ENCODE measurements around the gene IFT80. TPM values are rescaled to one million over a fixed set of nuclear protein-coding genes. Genes with fewer than 3 reads are reported as not detected.

Gene IFT80
- polyA plus RNA-seq, 1 experiment: 43.5 TPM

DNA sequence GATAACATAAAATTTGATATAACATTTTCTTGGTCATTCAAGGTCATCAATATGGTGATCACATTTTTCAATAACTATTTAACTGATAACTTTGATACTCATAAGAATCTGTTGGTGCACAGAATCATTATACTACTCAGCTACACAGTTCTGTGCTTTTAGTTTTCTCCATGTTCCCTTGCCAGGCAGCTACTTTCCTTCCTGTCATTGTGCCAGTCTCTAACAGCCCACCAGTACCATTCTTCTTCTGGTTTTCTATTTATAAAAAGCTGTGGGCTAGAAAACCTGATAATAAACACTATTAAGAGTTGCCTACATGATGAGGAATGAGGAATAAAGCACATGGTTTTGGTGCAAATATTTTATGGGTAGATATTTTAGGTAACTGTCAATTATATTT lies 96.2 kb downstream of the IFT80 start:
- Histone ChIP-seq H3K27me3 (ENCODE audit: control insufficient read depth, insufficient read depth, low read length) (no peaks in the 10 kb centered on the region), H3K9me3 (ENCODE audit: control insufficient read depth, insufficient read depth, low read length) (no peaks in the 10 kb centered on the region), H3K27ac (ENCODE audit: low read depth, low read length) (no peak overlapping the region), H3K4me3 (ENCODE audit: low read depth, low read length) (no peak overlapping the region)
- ChIA-PET POLR2A (no interaction called here), CTCF (no interaction called here)
- no peak for DNase-seq (ENCODE audit: low read depth, low spot score)
- TF ChIP-seq, protein P1, sequence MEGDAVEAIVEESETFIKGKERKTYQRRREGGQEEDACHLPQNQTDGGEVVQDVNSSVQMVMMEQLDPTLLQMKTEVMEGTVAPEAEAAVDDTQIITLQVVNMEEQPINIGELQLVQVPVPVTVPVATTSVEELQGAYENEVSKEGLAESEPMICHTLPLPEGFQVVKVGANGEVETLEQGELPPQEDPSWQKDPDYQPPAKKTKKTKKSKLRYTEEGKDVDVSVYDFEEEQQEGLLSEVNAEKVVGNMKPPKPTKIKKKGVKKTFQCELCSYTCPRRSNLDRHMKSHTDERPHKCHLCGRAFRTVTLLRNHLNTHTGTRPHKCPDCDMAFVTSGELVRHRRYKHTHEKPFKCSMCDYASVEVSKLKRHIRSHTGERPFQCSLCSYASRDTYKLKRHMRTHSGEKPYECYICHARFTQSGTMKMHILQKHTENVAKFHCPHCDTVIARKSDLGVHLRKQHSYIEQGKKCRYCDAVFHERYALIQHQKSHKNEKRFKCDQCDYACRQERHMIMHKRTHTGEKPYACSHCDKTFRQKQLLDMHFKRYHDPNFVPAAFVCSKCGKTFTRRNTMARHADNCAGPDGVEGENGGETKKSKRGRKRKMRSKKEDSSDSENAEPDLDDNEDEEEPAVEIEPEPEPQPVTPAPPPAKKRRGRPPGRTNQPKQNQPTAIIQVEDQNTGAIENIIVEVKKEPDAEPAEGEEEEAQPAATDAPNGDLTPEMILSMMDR (IDR thresholded peaks at IDR 0.05; ENCODE audit: low read depth, low read length): no peak

DNA sequence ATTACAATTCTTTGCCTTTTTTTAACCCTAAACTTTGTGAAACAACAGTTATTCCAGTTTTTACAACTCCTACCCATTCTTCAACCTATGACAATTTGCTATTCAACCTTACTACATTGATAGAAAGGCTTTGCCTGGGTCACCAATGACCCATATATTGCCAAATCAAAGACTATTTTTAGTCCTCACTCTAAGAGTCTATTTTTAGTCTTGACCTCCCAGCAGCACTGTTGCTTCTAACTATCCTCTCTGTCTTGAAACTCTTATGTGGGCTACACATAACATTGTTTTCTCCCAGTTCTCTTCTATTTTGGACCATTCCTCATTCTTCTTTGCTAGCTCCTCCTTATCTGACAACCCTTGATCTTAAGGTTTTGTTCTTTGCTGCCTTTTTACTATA lies 102.4 kb downstream of the IFT80 start:
- Histone ChIP-seq H3K27ac (ENCODE audit: low read depth, low read length) (no peak overlapping the region), H3K4me3 (ENCODE audit: low read depth, low read length) (no peak overlapping the region), H3K9me3 (ENCODE audit: control insufficient read depth, insufficient read depth, low read length) (no peaks in the 10 kb centered on the region), H3K27me3 (ENCODE audit: control insufficient read depth, insufficient read depth, low read length) (no peaks in the 10 kb centered on the region)
- POLR2A ChIA-PET: no interaction called here
- TF ChIP-seq, protein P1 (IDR thresholded peaks at IDR 0.05; ENCODE audit: low read depth, low read length): no peak
- CTCF ChIA-PET: no interaction called here
- DNase-seq (ENCODE audit: low read depth, low spot score): no peak

DNA sequence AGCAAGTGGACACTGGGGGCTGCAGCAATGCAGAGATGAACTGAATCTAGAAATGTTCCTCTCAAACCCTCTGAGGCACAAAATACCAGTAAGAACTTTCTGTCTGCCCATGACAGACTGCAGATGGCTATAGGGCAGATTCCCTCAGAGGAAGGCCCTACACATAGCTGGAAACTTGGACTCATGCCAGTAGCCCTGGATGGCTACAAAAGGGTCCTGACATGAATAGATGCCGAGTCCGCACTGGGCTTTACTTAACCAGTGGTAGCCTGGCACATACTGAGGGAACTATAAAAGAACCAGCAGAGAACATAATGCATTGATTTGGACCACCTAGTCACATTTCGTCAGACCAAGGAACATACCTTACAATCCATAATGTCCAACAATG lies 107.1 kb downstream of the IFT80 start:
- Histone ChIP-seq H3K27ac (ENCODE audit: low read depth, low read length) (no peak overlapping the region), H3K27me3 (ENCODE audit: control insufficient read depth, insufficient read depth, low read length) (no peaks in the 10 kb centered on the region), H3K4me3 (ENCODE audit: low read depth, low read length) (no peak overlapping the region), H3K9me3 (ENCODE audit: control insufficient read depth, insufficient read depth, low read length) (no peaks in the 10 kb centered on the region)
- ChIA-PET POLR2A (no interaction called here), CTCF (no interaction called here)
- TF ChIP-seq, protein P1 (IDR thresholded peaks at IDR 0.05; ENCODE audit: low read depth, low read length): no peak
- DNase-seq (ENCODE audit: low read depth, low spot score): no peak

DNA sequence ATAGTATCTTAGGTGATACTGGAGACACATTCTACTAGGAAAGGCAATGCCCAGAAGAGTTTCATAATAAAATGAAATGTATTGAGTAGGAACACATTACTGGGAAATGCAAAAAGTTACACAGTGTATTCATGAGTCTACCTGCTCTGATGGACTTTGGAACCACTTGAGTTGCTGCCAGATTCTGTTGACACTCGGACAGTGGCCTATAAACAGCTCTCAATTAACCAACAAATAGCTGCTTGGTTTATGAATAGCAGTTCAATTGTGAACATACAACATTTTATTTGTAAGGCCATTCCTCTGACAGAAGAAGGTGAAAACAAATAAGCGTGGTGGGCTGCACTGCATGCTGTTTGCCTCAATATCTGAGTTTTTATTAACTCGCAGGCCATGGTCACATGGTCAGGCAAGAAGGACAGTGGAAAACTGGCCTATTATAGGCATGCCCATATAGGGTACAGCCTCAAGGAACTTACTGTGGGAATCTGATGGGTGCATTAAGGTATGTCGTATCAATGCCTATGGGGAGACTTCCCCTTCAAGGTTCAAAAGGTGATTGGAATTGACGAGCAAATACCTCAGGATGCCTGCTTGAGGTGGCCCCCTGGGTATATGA lies 107.6 kb downstream of the IFT80 start:
- Histone ChIP-seq H3K4me3 (ENCODE audit: low read depth, low read length) (no peak overlapping the region), H3K27ac (ENCODE audit: low read depth, low read length) (no peak overlapping the region), H3K9me3 (ENCODE audit: control insufficient read depth, insufficient read depth, low read length) (no peaks in the 10 kb centered on the region), H3K27me3 (ENCODE audit: control insufficient read depth, insufficient read depth, low read length) (no peaks in the 10 kb centered on the region)
- POLR2A ChIA-PET: no interaction called here
- TF ChIP-seq, protein P1 (IDR thresholded peaks at IDR 0.05; ENCODE audit: low read depth, low read length): no peak
- DNase-seq (ENCODE audit: low read depth, low spot score): no peak
- CTCF ChIA-PET: no interaction called here

DNA sequence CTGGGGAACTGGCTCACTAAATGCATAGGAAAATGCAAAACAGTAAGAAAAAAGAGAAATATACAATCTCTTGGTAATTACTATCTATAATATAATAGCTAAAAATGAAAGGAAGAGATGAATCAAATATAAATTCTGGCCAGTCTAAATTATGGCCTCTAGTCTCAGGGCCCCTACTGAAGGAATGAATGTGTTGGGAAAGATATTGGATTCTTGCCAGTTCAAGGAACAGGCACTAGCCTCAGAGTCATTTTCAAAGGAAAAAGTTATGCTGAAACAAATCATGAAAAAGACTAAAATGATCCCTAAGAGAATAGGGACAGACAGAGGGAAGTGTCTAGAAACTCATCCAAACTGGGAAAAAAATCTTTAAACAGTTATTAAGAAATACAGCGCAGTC lies 111.4 kb downstream of the IFT80 start:
- Histone ChIP-seq H3K27ac (ENCODE audit: low read depth, low read length) (no peak overlapping the region), H3K9me3 (ENCODE audit: control insufficient read depth, insufficient read depth, low read length) (no peaks in the 10 kb centered on the region), H3K4me3 (ENCODE audit: low read depth, low read length) (no peak overlapping the region), H3K27me3 (ENCODE audit: control insufficient read depth, insufficient read depth, low read length) (no peaks in the 10 kb centered on the region)
- ChIA-PET POLR2A (no interaction called here), CTCF (interaction anchor here (1.5 kb wide), 1 partner anchor 125 kb away, joined by 5 read pairs; no protein-coding TSS in a partner anchor)
- TF ChIP-seq, protein P1 (IDR thresholded peaks at IDR 0.05; ENCODE audit: low read depth, low read length): no peak
- DNase-seq (ENCODE audit: low read depth, low spot score): no peak

Data from AG04450 (cell line).